ENCODE results near the gene VWA5B2.
A peak's percentile ranks its signal among the peaks of the same experiment; 100 is the strongest.

VWA5B2 gene

GRCh38 chr3:184239708-184240107 is 10.3 kb downstream of the VWA5B2 start:
- H3K4me3 ChIP-seq (ENCODE audit: low read depth, low read length) = no peak overlapping the region
- DNase-seq (ENCODE audit: low read depth) = no peak
- TF ChIP-seq MYC (IDR thresholded peaks at IDR 0.05; ENCODE audit: low read depth, low read length) (no peak), POLR2A (IDR thresholded peaks at IDR 0.05; ENCODE audit: extremely low read depth, insufficient read length) (no peak), MAX (IDR thresholded peaks at IDR 0.05; ENCODE audit: low read depth, low read length) (no peak), CTCF (IDR thresholded peaks at IDR 0.05; ENCODE audit: low read depth, low read length) (no peak)

- no peak for TF ChIP-seq MYC (IDR thresholded peaks at IDR 0.05; ENCODE audit: low read depth, low read length)
- TF ChIP-seq POLR2A (IDR thresholded peaks at IDR 0.05; ENCODE audit: extremely low read depth, insufficient read length) = no peak
- no peak for TF ChIP-seq CTCF (IDR thresholded peaks at IDR 0.05; ENCODE audit: low read depth, low read length)
- TF ChIP-seq MAX (IDR thresholded peaks at IDR 0.05; ENCODE audit: low read depth, low read length) = peak; percentile 56
- peak; percentile 63 for DNase-seq (ENCODE audit: low read depth)
- no peak overlapping the region for H3K4me3 ChIP-seq (ENCODE audit: low read depth, low read length)
Measured at GRCh38 chr3:184240384-184241140, 11.2 kb downstream of the VWA5B2 start.

GRCh38 chr3:184241141-184241446 is 11.7 kb downstream of the VWA5B2 start:
- TF ChIP-seq MYC (IDR thresholded peaks at IDR 0.05; ENCODE audit: low read depth, low read length) (no peak), POLR2A (IDR thresholded peaks at IDR 0.05; ENCODE audit: extremely low read depth, insufficient read length) (no peak), CTCF (IDR thresholded peaks at IDR 0.05; ENCODE audit: low read depth, low read length) (no peak), MAX (IDR thresholded peaks at IDR 0.05; ENCODE audit: low read depth, low read length) (no peak)
- H3K4me3 ChIP-seq (ENCODE audit: low read depth, low read length) = no peak overlapping the region
- DNase-seq (ENCODE audit: low read depth) = no peak

GRCh38 chr3:184241447-184242296 is 12.3 kb downstream of the VWA5B2 start:
- no peak overlapping the region for H3K4me3 ChIP-seq (ENCODE audit: low read depth, low read length)
- DNase-seq (ENCODE audit: low read depth) = peak; percentile 46
- TF ChIP-seq POLR2A (IDR thresholded peaks at IDR 0.05; ENCODE audit: extremely low read depth, insufficient read length) (no peak), MYC (IDR thresholded peaks at IDR 0.05; ENCODE audit: low read depth, low read length) (no peak), CTCF (IDR thresholded peaks at IDR 0.05; ENCODE audit: low read depth, low read length) (peak; percentile 10), MAX (IDR thresholded peaks at IDR 0.05; ENCODE audit: low read depth, low read length) (no peak)

GRCh38 chr3:184242297-184242685 is 12.9 kb downstream of the VWA5B2 start:
- no peak for DNase-seq (ENCODE audit: low read depth)
- no peak overlapping the region for H3K4me3 ChIP-seq (ENCODE audit: low read depth, low read length)
- no peak for TF ChIP-seq MYC (IDR thresholded peaks at IDR 0.05; ENCODE audit: low read depth, low read length)
- TF ChIP-seq MAX (IDR thresholded peaks at IDR 0.05; ENCODE audit: low read depth, low read length) = no peak
- TF ChIP-seq CTCF (IDR thresholded peaks at IDR 0.05; ENCODE audit: low read depth, low read length) = no peak
- no peak for TF ChIP-seq POLR2A (IDR thresholded peaks at IDR 0.05; ENCODE audit: extremely low read depth, insufficient read length)
